ENCODE measurements around the gene MOAP1.

GRCh38 chr14:93201155-93201704 lies 16.5 kb upstream of the MOAP1 start:
- TF ChIP-seq CBX5 (IDR thresholded peaks at IDR 0.05; ENCODE audit: low read depth, low read length): no peak
- TF ChIP-seq SP2 (IDR thresholded peaks at IDR 0.05; ENCODE audit: low read length): no peak
